HG03432 (cell line): ENCODE data around the gene VPS41.
"Not testable (repeated sequence)": the region's sequence is repeated elsewhere in the genome, so short reads cannot be mapped to it uniquely, and the experiment has no call there.

Source experiments
- ATAC-seq: cut with Tn5 transposase; IDR thresholded peaks from one replicate; pipeline ENCODE4 v1.9.1; 2021; ENCODE audit warnings: mild to moderate bottlenecking, moderate library complexity; ENCODE audit not compliant: unreplicated experiment

VPS41 gene

GRCh38 chr7:38908759-38909335, at the start of gene VPS41:
TSS of gene VPS41 (minus strand) at chr7:38909191. CDS start at chr7:38909174, 17 bp downstream.
- ATAC-seq, result peak; percentile 98

- no peak for ATAC-seq
Observed at GRCh38 chr7:38955892-38956291, 46.9 kb upstream of the VPS41 start.

GRCh38 chr7:38953971-38954370, 45.0 kb upstream of the VPS41 start:
- no peak for ATAC-seq

- no peak for ATAC-seq
Observed at GRCh38 chr7:38953227-38953626, 44.2 kb upstream of the VPS41 start.

- ATAC-seq, result no peak
Observed at GRCh38 chr7:38951213-38951612, 42.2 kb upstream of the VPS41 start.

- no peak for ATAC-seq
Observed at GRCh38 chr7:38950309-38950708, 41.3 kb upstream of the VPS41 start.

- not testable (repeated sequence) for ATAC-seq
Observed at GRCh38 chr7:38947541-38947940, 38.5 kb upstream of the VPS41 start.

GRCh38 chr7:38942431-38943051, 33.5 kb upstream of the VPS41 start:
- ATAC-seq, result no peak

GRCh38 chr7:38940774-38941173, 31.8 kb upstream of the VPS41 start:
- no peak for ATAC-seq

GRCh38 chr7:38938589-38938988, 29.6 kb upstream of the VPS41 start:
- ATAC-seq, result no peak

GRCh38 chr7:38938001-38938485, 29.1 kb upstream of the VPS41 start:
- ATAC-seq, result no peak

GRCh38 chr7:38936641-38937040, 27.6 kb upstream of the VPS41 start:
- no peak for ATAC-seq

- ATAC-seq, result no peak
Observed at GRCh38 chr7:38934536-38934935, 25.5 kb upstream of the VPS41 start.

- ATAC-seq, result no peak
Observed at GRCh38 chr7:38934051-38934450, 25.1 kb upstream of the VPS41 start.

GRCh38 chr7:38932509-38933168, 23.6 kb upstream of the VPS41 start:
- peak; percentile 90 for ATAC-seq

- ATAC-seq, result no peak
Observed at GRCh38 chr7:38929460-38930171, 20.6 kb upstream of the VPS41 start.

- ATAC-seq, result no peak
Observed at GRCh38 chr7:38928506-38928905, 19.5 kb upstream of the VPS41 start.

GRCh38 chr7:38927751-38928150, 18.8 kb upstream of the VPS41 start:
- ATAC-seq, result no peak

- no peak for ATAC-seq
Observed at GRCh38 chr7:38920731-38921130, 11.7 kb upstream of the VPS41 start.

GRCh38 chr7:38916396-38916795, 7.4 kb upstream of the VPS41 start:
- ATAC-seq, result no peak

- ATAC-seq, result no peak
Observed at GRCh38 chr7:38909870-38910269, 879 bp upstream of the VPS41 start.

- no peak for ATAC-seq
Observed at GRCh38 chr7:38907766-38908165, 1.2 kb downstream of the VPS41 start.
